H1 (cell line): ENCODE data around the gene HENMT1. TPM values are rescaled to one million over a fixed set of nuclear protein-coding genes. Genes with fewer than 3 reads are reported as not detected.

ENCODE experiments used
- CTCF ChIA-PET: fragments of 300-600 bp; sonication (Branson Sonifier 250); formaldehyde crosslinking; loops from one replicate; lab custom pipeline; 2021; ENCODE audit not compliant: partially characterized antibody; lab: Charles Lee
- POLR2A ChIA-PET: fragments of 300-600 bp; sonication (Branson Sonifier 250); formaldehyde crosslinking; loops from one replicate; lab custom pipeline; 2021; ENCODE audit warnings: inconsistent platforms; ENCODE audit not compliant: partially characterized antibody; lab: Charles Lee
- DNase-seq, 2 experiments: peaks; one replicate each; pipeline versions ENCODE4 v3.0.0 to v3.0.0-alpha.2; 2010 to 2022; ENCODE audit warnings: low spot score in 2 of 2, low read depth in 1 of 2, mixed read lengths in 1 of 2
- FAIRE-seq: peaks from 2 replicates; lab custom pipeline; 2011; peaks lifted over from hg19 to GRCh38; lab: Jason Lieb, UNC
- H2AFZ ChIP-seq: 2 replicates; pipeline ENCODE4 v1.8.1; 2012; ENCODE audit warnings: low read length, inconsistent platforms
- H2AK5ac ChIP-seq: 2 replicates; pipeline ENCODE4 v1.6.1; 2013; ENCODE audit warnings: low read depth, low read length
- H2BK120ac ChIP-seq: replicated peaks from 2 replicates; pipeline ENCODE3; 2013; ENCODE audit warnings: low read depth, low read length, inconsistent platforms
- H2BK12ac ChIP-seq: 2 replicates; pipeline ENCODE4 v1.6.1; 2013; ENCODE audit warnings: low read depth, low read length
- H2BK15ac ChIP-seq: 2 replicates; pipeline ENCODE4 v1.6.1; 2013; ENCODE audit warnings: low read length
- H2BK20ac ChIP-seq: 2 replicates; pipeline ENCODE4 v1.6.1; 2013; ENCODE audit warnings: low read length
- H2BK5ac ChIP-seq: 2 replicates; pipeline ENCODE4 v1.6.1; 2013; ENCODE audit warnings: low read depth, low read length
- H3K14ac ChIP-seq: 2 replicates; pipeline ENCODE4 v1.6.1; 2013; ENCODE audit warnings: inconsistent platforms; ENCODE audit not compliant: insufficient read length
- H3K18ac ChIP-seq: 2 replicates; pipeline ENCODE4 v1.6.1; 2013; ENCODE audit warnings: low read length; ENCODE audit errors: extremely low read depth
- H3K23ac ChIP-seq: 2 replicates; pipeline ENCODE4 v1.6.1; 2013; ENCODE audit warnings: inconsistent platforms; ENCODE audit not compliant: insufficient read length
- H3K23me2 ChIP-seq: 2 replicates; pipeline ENCODE4 v1.6.1; 2013; ENCODE audit warnings: low read depth, low read length
- H3K27ac ChIP-seq: 2 replicates; pipeline ENCODE4 v1.6.1; 2011; ENCODE audit warnings: low read depth, low read length, inconsistent platforms
- H3K27me3 ChIP-seq, 4 experiments: replicated peaks in 1 of 4; 1 replicate in 1 of 4; 2 replicates in 3 of 4; pipeline versions ENCODE4 v1.6.1 to v1.8.1; 2011 to 2013; ENCODE audit warnings: low read length in 3 of 4, mild to moderate bottlenecking in 3 of 4, inconsistent platforms in 2 of 4, mixed read lengths in 2 of 4, moderate library complexity in 1 of 4; ENCODE audit not compliant: control insufficient read depth in 3 of 4, insufficient read depth in 3 of 4; ENCODE audit errors: extremely low read depth in 1 of 4
- H3K36me3 ChIP-seq, 4 experiments: 2 replicates each; pipeline versions ENCODE4 v1.6.1 to v1.8.1; 2011 to 2013; ENCODE audit warnings: mild to moderate bottlenecking in 4 of 4, low read length in 3 of 4, moderate library complexity in 2 of 4, control low read depth in 1 of 4, inconsistent platforms in 1 of 4; ENCODE audit not compliant: insufficient read depth in 4 of 4, control insufficient read depth in 2 of 4
- H3K4ac ChIP-seq: replicated peaks from 2 replicates; pipeline ENCODE3; 2013; ENCODE audit warnings: low read length, low read depth, mixed read lengths, inconsistent platforms; ENCODE audit not compliant: insufficient read length
- H3K4me1 ChIP-seq, 4 experiments: replicated peaks in 1 of 4; 1 replicate in 1 of 4; 2 replicates in 3 of 4; pipeline versions ENCODE4 v1.6.1 to v1.8.1; 2011 to 2013; ENCODE audit warnings: low read length in 3 of 4, inconsistent platforms in 2 of 4, mixed read lengths in 1 of 4; ENCODE audit not compliant: insufficient read depth in 4 of 4, control insufficient read depth in 3 of 4
- H3K4me2 ChIP-seq, 2 experiments: 2 replicates each; pipeline versions ENCODE4 v1.6.1 to v1.8.1; 2011 to 2013; ENCODE audit warnings: low read depth in 2 of 2, low read length in 2 of 2, control low read depth in 1 of 2, inconsistent platforms in 1 of 2, mild to moderate bottlenecking in 1 of 2; ENCODE audit not compliant: insufficient read depth in 1 of 2
- H3K4me3 ChIP-seq, 4 experiments: fragments of 200-600, 300-600 bp in 1 of 4; sonication (generic), shearing (Covaris generic), sonication (Bioruptor Twin) in 1 of 4; 2 replicates each; pipeline versions ENCODE4 v1.5.1 to v1.8.1; 2011 to 2016; ENCODE audit warnings: low read length in 4 of 4, low read depth in 3 of 4, control low read depth in 2 of 4, inconsistent platforms in 2 of 4, mild to moderate bottlenecking in 2 of 4, mixed read lengths in 1 of 4, moderate library complexity in 1 of 4; ENCODE audit not compliant: insufficient read depth in 2 of 4; ENCODE audit errors: extremely low read depth in 1 of 4
- H3K56ac ChIP-seq: replicated peaks from 2 replicates; pipeline ENCODE3; 2013; ENCODE audit warnings: low read depth, mild to moderate bottlenecking, mixed read lengths, low read length, inconsistent platforms; ENCODE audit not compliant: insufficient read length
- H3K79me1 ChIP-seq: 2 replicates; pipeline ENCODE4 v1.6.1; 2013; ENCODE audit warnings: low read depth, low read length, control low read depth
- H3K79me2 ChIP-seq, 2 experiments: 2 replicates each; pipeline versions ENCODE4 v1.6.1 to v1.8.1; 2012 to 2013; ENCODE audit warnings: low read length in 2 of 2, mild to moderate bottlenecking in 2 of 2, inconsistent platforms in 1 of 2; ENCODE audit not compliant: insufficient read depth in 2 of 2, control insufficient read depth in 1 of 2
- H3K9ac ChIP-seq, 4 experiments: replicated peaks in 1 of 4; 1 replicate in 1 of 4; 2 replicates in 3 of 4; pipeline versions ENCODE4 v1.6.1 to v1.8.1; 2011 to 2013; ENCODE audit warnings: low read depth in 3 of 4, low read length in 3 of 4, control low read depth in 2 of 4, mild to moderate bottlenecking in 2 of 4, moderate library complexity in 2 of 4, inconsistent platforms in 1 of 4; ENCODE audit errors: extremely low read depth in 1 of 4
- H3K9me3 ChIP-seq, 2 experiments: 2 replicates each; pipeline versions ENCODE4 v1.6.1 to v1.8.1; 2012 to 2013; ENCODE audit warnings: mild to moderate bottlenecking in 2 of 2, moderate library complexity in 2 of 2, control low read depth in 1 of 2, inconsistent platforms in 1 of 2, low read depth in 1 of 2, low read length in 1 of 2, mixed read lengths in 1 of 2; ENCODE audit not compliant: insufficient read depth in 2 of 2
- H4K20me1 ChIP-seq, 2 experiments: replicated peaks in 1 of 2; 2 replicates each; pipeline versions ENCODE3 to v1.8.1; 2011 to 2013; ENCODE audit warnings: inconsistent platforms in 2 of 2, low read length in 2 of 2, mild to moderate bottlenecking in 1 of 2; ENCODE audit not compliant: insufficient read depth in 2 of 2, control insufficient read depth in 1 of 2
- H4K5ac ChIP-seq: 2 replicates; pipeline ENCODE4 v1.6.1; 2013; ENCODE audit warnings: low read length, low read depth, mixed read lengths, inconsistent platforms; ENCODE audit not compliant: insufficient read length
- H4K8ac ChIP-seq: 2 replicates; pipeline ENCODE4 v1.8.0; 2013; ENCODE audit warnings: mild to moderate bottlenecking, moderate library complexity, low read length, inconsistent platforms; ENCODE audit not compliant: insufficient read depth; ENCODE audit errors: extremely low read depth
- H4K91ac ChIP-seq: replicated peaks from 2 replicates; pipeline ENCODE3; 2013; ENCODE audit warnings: low read length, mixed read lengths, inconsistent platforms; ENCODE audit not compliant: insufficient read length
- BCL11A ChIP-seq, 2 experiments: IDR thresholded peaks; one replicate each; pipeline ENCODE4 v1.6.1; 2011; ENCODE audit warnings: low read depth in 2 of 2, low read length in 2 of 2, mild to moderate bottlenecking in 2 of 2
- HDAC6 ChIP-seq: IDR thresholded peaks from one replicate; pipeline ENCODE4 v1.7.1; 2012; ENCODE audit warnings: low read depth, mild to moderate bottlenecking, inconsistent platforms, low read length, moderate library complexity
- JUN ChIP-seq: IDR thresholded peaks from 2 replicates; pipeline ENCODE4 v1.6.1; 2011; ENCODE audit warnings: low read depth, mild to moderate bottlenecking, improper control_type of control experiment, low read length
- KDM4A ChIP-seq: IDR thresholded peaks from one replicate; pipeline ENCODE4 v1.7.1; 2012; ENCODE audit warnings: low read depth, mild to moderate bottlenecking, moderate library complexity, low read length, inconsistent platforms; ENCODE audit not compliant: severe bottlenecking
- SP4 ChIP-seq: IDR thresholded peaks from 2 replicates; pipeline ENCODE4 v1.6.1; 2012; ENCODE audit warnings: low read length, inconsistent platforms
- WGBS, 2 experiments: shearing (Covaris generic) in 1 of 2; methylation state at CpG; one replicate each; pipeline versions ENCODE4 v1.1.6 to v1.1.7; 2013 to 2015; ENCODE audit warnings: low lambda C conversion rate in 2 of 2, mixed read lengths in 2 of 2, inconsistent platforms in 1 of 2, low coverage in 1 of 2, missing lambda C conversion rate in 1 of 2; ENCODE audit not compliant: insufficient replicate concordance in 2 of 2, insufficient coverage in 1 of 2, insufficient read length in 1 of 2; ENCODE audit errors: extremely low coverage in 1 of 2, missing lambda C conversion rate in 1 of 2; 5-methylcytosine and 5-hydroxymethylcytosine counted together
- polyA plus RNA-seq, 7 experiments: library from polyadenylated mRNA; depleted of rRNA in 3 of 7; stranded (reverse) in 5 of 7; unstranded in 2 of 7; fragments of >200 nt in 5 of 7; fragments of 200-250 nt in 2 of 7; gene quantifications; 1 replicate in 5 of 7; 2 replicates in 1 of 7; 4 replicates in 1 of 7; pipeline versions ENCODE4 v1.2.1 to v1.2.3, GENCODE V29; 2011 to 2013; ENCODE audit warnings: missing spikeins in 2 of 7, mixed read lengths in 2 of 7
- total RNA-seq: library from RNA; stranded (reverse); fragmentation: NEBNext Ultra II Directional; extraction: Animal tissue kit (Norgen Biotek cat#: 25700); gene quantifications from 2 replicates; pipeline ENCODE4 v1.2.1, GENCODE V29; 2021

HENMT1 gene
- total and polyA plus RNA-seq, 2 of the 8 experiments (the other 6 are each of a cell fraction or from before 2014, with no cell fraction given), result 2.9 to 5.6 TPM

DNA sequence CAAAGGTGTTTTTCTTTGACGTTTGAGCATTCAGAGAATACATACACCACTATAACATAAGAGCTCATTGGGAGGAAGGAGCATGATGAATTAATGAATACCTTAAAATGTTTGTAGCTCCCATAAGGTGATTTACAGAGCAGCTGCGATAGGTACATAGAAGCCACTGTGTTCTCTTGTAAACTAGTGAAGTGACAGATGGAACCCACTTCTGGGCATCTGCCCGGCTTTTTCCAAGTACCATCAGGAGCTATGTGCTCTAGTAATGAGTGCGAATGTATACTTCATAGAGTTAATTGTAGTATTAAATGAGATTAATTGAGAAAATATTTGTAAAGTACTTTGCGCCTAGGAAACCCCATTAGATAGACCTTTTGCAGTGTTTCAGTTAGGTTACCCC, 48.4 kb downstream of the HENMT1 start:
- Histone ChIP-seq H3K23me2 (no peaks in the 10 kb centered on the region), H4K5ac (no peak overlapping the region), H3K4ac (no peak overlapping the region), H3K23ac (no peak overlapping the region), H2BK5ac (no peak overlapping the region), H3K79me1 (no peaks in the 10 kb centered on the region), H3K18ac (no peak overlapping the region), H3K27me3 (no peaks in the 10 kb centered on the region), H3K4me3 (no peak overlapping the region), H3K9me3 (no peaks in the 10 kb centered on the region), H2BK12ac (no peak overlapping the region), H4K91ac (no peak overlapping the region), H2BK15ac (no peak overlapping the region), H3K79me2 (no peaks in the 10 kb centered on the region), H2BK20ac (no peak overlapping the region), H3K9ac (no peak overlapping the region), H2AK5ac (no peak overlapping the region), H3K36me3 (peaks cover 0 to 9% (median 0%) of the 10 kb centered on the region in 4 experiments; a peak in 3 of 8 replicates), H3K27ac (no peak overlapping the region), H3K14ac (no peak overlapping the region), H3K56ac (no peak overlapping the region), H3K4me1 (no peaks in the 10 kb centered on the region), H4K20me1 (no peaks in the 10 kb centered on the region), H2AFZ (no peak overlapping the region), H2BK120ac (no peak overlapping the region), H4K8ac (no peak overlapping the region), H3K4me2 (no peak overlapping the region)
- TF ChIP-seq HDAC6 (no peak), SP4 (no peak), BCL11A (IDR thresholded peaks at IDR 0.05; ENCODE audit: low read depth in 2 of 2, low read length in 2 of 2) (no peak), JUN (no peak), KDM4A (no peak)
- WGBS, 2 experiments, result 90% methylated on average over 5 of the region's 5 CpGs; no CpG with 5 or more reads in 1 of the 2 experiments
- FAIRE-seq (no peak), DNase-seq (no peak)
- POLR2A ChIA-PET, result no interaction called here
- CTCF ChIA-PET, result interaction anchor here (1.1 kb wide), 1 partner anchor 13 kb away, joined by 3 read pairs; no protein-coding TSS in a partner anchor
